IPS DF 4.7 (cell line): ENCODE results near the gene CNTLN.
"Not testable (repeated sequence)": the region's sequence is repeated elsewhere in the genome, so short reads cannot be mapped to it uniquely, and the experiment has no call there.

Experiments used
- DNase-seq: peaks from one replicate; pipeline ENCODE4 v3.0.0-alpha.2; 2013; ENCODE audit warnings: low spot score; ENCODE audit errors: extremely low read depth

The CNTLN gene

GRCh38 chr9:17402309-17402708 is 267.5 kb downstream of the CNTLN start:
- DNase-seq, result no peak

GRCh38 chr9:17403539-17403938 is 268.7 kb downstream of the CNTLN start:
- DNase-seq, result no peak

- no peak for DNase-seq
Observed at GRCh38 chr9:17414986-17415385, 280.1 kb downstream of the CNTLN start.

- DNase-seq, result no peak
Observed at GRCh38 chr9:17422994-17423680, 288.3 kb downstream of the CNTLN start.

GRCh38 chr9:17423681-17424011 is 288.8 kb downstream of the CNTLN start:
- DNase-seq, result no peak

GRCh38 chr9:17425384-17425783 is 290.5 kb downstream of the CNTLN start:
- no peak for DNase-seq

GRCh38 chr9:17433526-17433925 is 298.7 kb downstream of the CNTLN start:
- no peak for DNase-seq

GRCh38 chr9:17436854-17437253 is 302.0 kb downstream of the CNTLN start:
- DNase-seq, result no peak

- no peak for DNase-seq
Observed at GRCh38 chr9:17437813-17438212, 303.0 kb downstream of the CNTLN start.

GRCh38 chr9:17445126-17445525 is 310.3 kb downstream of the CNTLN start:
- not testable (repeated sequence) for DNase-seq

- no peak for DNase-seq
Observed at GRCh38 chr9:17453751-17454150, 318.9 kb downstream of the CNTLN start.

GRCh38 chr9:17462869-17463464 is 328.1 kb downstream of the CNTLN start:
- peak; percentile 16 for DNase-seq

GRCh38 chr9:17470036-17470813 is 335.4 kb downstream of the CNTLN start:
- no peak for DNase-seq

GRCh38 chr9:17472126-17472525 is 337.3 kb downstream of the CNTLN start:
- DNase-seq, result no peak

GRCh38 chr9:17476401-17476800 is 341.6 kb downstream of the CNTLN start:
- DNase-seq, result no peak

GRCh38 chr9:17477816-17478215 is 343.0 kb downstream of the CNTLN start:
- DNase-seq, result no peak

- DNase-seq, result no peak
Observed at GRCh38 chr9:17480966-17481365, 346.1 kb downstream of the CNTLN start.

- no peak for DNase-seq
Observed at GRCh38 chr9:17481565-17481964, 346.7 kb downstream of the CNTLN start.

GRCh38 chr9:17484906-17485305 is 350.1 kb downstream of the CNTLN start:
- no peak for DNase-seq

- DNase-seq, result no peak
Observed at GRCh38 chr9:17486396-17486795, 351.6 kb downstream of the CNTLN start.

GRCh38 chr9:17487467-17487866 is 352.6 kb downstream of the CNTLN start:
- no peak for DNase-seq

- DNase-seq, result no peak
Observed at GRCh38 chr9:17488662-17489061, 353.8 kb downstream of the CNTLN start.

- DNase-seq, result no peak
Observed at GRCh38 chr9:17490110-17490509, 355.3 kb downstream of the CNTLN start.
